Ramos (cell line): ENCODE measurements around the gene FAM20A.
"Not testable (repeated sequence)": the region's sequence is repeated elsewhere in the genome, so short reads cannot be mapped to it uniquely, and the experiment has no call there.

Experiments used
- in situ Hi-C: fragments of 300-500 bp; cut with MboI; formaldehyde crosslinking; loops from one replicate; pipeline ENCODE4 v1.14.3; 2022; ENCODE audit warnings: low sequenced_read_pairs; ENCODE audit not compliant: unreplicated experiment

FAM20A gene

GRCh38 chr17:68533887-68534694 lies 67.1 kb downstream of the FAM20A start:
- in situ Hi-C loops: no loop called here

- in situ Hi-C loops: no loop called here
Measured at GRCh38 chr17:68532826-68533225, 68.3 kb downstream of the FAM20A start.

- in situ Hi-C loops: no loop called here
Measured at GRCh38 chr17:68531252-68531651, 69.9 kb downstream of the FAM20A start.

GRCh38 chr17:68527314-68527713 lies 73.9 kb downstream of the FAM20A start:
- in situ Hi-C loops: no loop called here

GRCh38 chr17:68526548-68526947 lies 74.6 kb downstream of the FAM20A start:
- in situ Hi-C loops: no loop called here

GRCh38 chr17:68522266-68522665 lies 78.9 kb downstream of the FAM20A start:
- in situ Hi-C loops: no loop called here

GRCh38 chr17:68519911-68520310 lies 81.3 kb downstream of the FAM20A start:
- in situ Hi-C loops: no loop called here

- in situ Hi-C loops: not testable (repeated sequence)
Measured at GRCh38 chr17:68519051-68519450, 82.1 kb downstream of the FAM20A start.

GRCh38 chr17:68518063-68518815 lies 82.9 kb downstream of the FAM20A start:
- in situ Hi-C loops: no loop called here

- in situ Hi-C loops: not testable (repeated sequence)
Measured at GRCh38 chr17:68517605-68518004, 83.6 kb downstream of the FAM20A start.

GRCh38 chr17:68516732-68517131 lies 84.4 kb downstream of the FAM20A start:
- in situ Hi-C loops: no loop called here

- in situ Hi-C loops: no loop called here
Measured at GRCh38 chr17:68514831-68515635, 86.1 kb downstream of the FAM20A start.

- in situ Hi-C loops: no loop called here
Measured at GRCh38 chr17:68513932-68514331, 87.2 kb downstream of the FAM20A start.

GRCh38 chr17:68512960-68513474 lies 88.2 kb downstream of the FAM20A start:
- in situ Hi-C loops: no loop called here

- in situ Hi-C loops: no loop called here
Measured at GRCh38 chr17:68512247-68512959, 88.8 kb downstream of the FAM20A start, which contains the start of gene PRKAR1A. Gene PRKAR1A, plus strand, starts transcription at chr17:68512430. Its CDS starts 2,970 bp downstream, at chr17:68515400.

- in situ Hi-C loops: no loop called here
Measured at GRCh38 chr17:68511671-68512246, 89.4 kb downstream of the FAM20A start.

GRCh38 chr17:68511254-68511670 lies 89.9 kb downstream of the FAM20A start:
- in situ Hi-C loops: no loop called here

- in situ Hi-C loops: no loop called here
Measured at GRCh38 chr17:68509141-68510057, 91.8 kb downstream of the FAM20A start.
